NCI-H187 (cell line): Measurements from ENCODE around the gene MYBPC3.

ENCODE experiments used
- DNase-seq, 2 experiments: peaks; one replicate each; lab custom pipeline; 2025; lab: John Stamatoyannopoulos, UW

Gene MYBPC3

DNA sequence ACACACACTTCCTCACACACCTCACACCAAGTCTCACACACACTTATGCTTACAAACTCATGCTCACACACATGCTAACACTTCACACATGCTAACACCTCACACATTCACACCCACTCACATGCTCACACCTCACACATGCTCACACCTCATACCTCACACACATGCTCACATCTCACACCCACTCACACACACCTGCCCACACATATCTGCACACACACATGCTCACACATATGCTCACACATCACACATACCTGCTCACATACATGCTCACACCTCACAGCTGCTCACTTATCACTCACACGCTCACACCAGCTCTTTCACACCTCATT, 4.5 kb upstream of the MYBPC3 start:
- DNase-seq, result no peak

- no peak for DNase-seq
These were observed 3.9 kb upstream of the MYBPC3 start for GRCh38 chr11:47356129-47356997.

DNA sequence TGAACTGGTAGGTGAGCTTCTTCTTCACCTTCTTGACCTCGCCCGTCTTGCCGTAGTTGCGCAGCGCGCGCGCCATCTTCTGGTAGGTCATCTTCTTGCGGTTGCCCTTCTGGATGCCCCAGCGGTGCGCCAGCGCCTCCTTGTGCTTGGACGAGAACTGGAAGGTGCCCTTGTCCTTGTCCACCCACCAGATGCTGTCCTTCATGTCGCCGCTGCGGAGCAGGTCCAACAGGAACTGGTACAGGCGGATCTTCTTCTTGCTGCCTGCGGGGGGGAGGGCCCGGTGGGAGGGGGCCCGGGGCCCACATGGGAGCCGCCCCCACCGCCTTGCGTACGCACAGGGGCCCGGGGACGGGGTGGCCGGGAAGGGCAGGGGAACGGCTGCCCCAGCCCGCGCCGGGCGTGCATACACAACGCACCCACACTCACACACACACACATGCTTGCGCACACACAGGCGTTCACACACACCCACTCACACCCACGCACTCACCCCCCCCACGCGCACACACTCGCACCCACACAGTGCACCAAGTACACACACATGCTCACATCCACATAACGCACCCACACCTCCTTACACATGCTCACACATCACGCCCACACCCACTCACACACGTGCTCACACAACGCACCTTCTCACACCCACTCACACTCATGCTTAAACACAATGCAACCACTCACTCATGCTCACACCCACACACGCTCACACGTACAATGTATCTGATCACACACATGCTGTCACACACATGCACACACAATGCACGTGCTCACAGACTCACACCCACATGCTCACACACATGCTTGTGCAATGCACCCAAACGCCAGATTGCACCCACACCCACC, 3.0 kb upstream of the MYBPC3 start:
- peak; percentile 84 to 94 for DNase-seq

- no peak for DNase-seq
These were observed 2.4 kb upstream of the MYBPC3 start for GRCh38 chr11:47354913-47355282.

DNA sequence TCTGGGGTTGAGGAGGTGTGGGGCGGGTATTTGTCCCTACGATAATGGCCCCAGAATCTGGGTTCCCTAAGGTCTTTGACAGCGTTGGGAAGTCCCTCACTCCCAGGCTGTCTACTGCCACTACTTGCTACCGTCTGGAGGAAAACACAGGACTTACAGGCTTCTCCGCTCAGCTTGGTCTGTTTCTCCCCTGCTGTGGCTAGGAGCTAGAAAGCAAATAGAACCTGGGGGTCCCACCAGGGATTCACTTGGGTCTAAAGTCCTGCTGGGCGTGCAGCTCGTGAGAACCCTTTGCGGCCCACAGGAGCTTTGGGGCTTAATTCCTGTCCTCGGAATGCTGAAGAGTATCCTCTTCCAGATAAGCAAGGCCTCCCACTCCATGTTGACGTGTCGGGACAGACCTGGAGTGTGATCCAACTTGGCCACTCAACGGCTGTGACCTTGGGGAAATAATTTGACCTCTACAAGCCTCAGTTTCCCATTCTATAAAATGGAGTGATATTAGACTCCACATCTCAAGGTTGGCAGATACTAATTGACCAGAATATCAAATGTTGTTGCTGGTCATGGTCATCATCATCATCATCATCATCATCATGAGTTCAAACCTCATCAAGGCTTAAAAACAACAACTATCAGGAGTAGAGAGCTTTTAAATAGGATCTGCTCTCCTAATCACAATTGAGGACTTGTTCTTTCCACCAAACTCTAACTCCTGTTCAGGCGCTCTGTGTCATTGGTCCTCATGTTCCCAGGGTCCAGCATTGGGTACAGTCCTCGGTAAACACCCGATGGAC, 1.7 kb upstream of the MYBPC3 start:
- DNase-seq, result no peak

- DNase-seq, result no peak
These were observed 1.1 kb downstream of the MYBPC3 start for GRCh38 chr11:47351156-47352126.

- DNase-seq, result no peak
These were observed 2.2 kb downstream of the MYBPC3 start for GRCh38 chr11:47350315-47350714.

DNA sequence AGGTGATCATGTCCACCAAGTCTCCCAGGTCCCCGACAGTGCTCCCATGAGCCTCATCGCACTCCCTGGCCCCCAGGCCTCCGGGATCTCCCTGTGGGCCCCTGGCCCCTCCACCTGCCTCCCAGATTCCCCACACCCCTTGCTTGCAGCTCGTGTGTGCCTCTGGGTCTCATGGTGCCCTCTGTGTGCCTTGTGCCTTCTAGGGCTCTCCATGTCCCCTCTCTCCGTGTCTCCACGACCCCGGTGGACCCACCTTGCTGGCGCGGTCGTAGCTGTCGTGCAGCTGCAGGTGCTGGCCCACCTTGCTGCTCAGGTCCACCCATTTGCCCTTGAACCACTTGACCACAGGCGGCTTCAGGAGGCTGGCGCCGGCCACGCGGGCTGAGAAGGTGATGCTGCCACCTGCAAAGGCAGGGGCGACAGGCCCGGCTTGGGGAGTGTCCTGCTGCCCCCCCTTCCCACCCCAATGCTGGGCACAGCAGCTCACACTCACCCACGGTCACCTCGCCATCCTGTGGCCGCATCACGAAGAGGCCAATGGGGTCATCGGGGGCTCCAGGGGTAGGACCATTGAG, 2.9 kb downstream of the MYBPC3 start:
- no peak for DNase-seq

- DNase-seq, result no peak
These were observed 3.6 kb downstream of the MYBPC3 start for GRCh38 chr11:47348859-47349258.

DNA sequence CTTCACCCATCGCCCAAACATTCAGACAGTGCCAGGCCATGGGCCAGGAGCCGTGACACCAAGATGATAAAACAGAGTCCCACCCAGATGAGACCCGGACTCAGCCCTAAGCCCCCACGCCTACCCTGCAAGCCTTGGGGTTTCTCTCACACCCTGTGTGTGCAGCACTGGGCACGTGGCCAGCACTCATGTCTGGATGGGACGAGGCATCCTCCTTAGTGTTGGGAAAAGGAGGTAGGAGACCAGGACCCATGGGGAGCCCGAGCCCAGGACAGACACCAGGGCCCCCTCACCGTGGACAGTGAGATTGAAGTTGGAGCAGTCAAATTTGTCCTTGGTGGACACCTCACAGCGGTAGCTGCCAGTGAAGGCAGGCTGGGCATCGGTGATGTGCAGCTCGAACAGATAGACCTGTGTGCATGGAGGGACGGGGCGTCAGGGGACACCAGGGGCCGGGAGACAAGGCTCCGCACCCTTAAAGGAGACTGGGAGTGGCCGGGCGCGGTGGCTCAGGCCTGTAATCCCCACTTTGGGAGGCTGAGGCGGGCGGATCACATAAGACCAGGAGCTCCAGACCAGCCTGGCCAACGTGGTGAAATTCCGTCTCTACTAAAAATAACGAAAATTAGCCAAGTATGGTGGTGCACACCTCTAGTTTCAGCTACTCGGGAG, 4.2 kb downstream of the MYBPC3 start:
- no peak for DNase-seq

- DNase-seq, result no peak
These were observed 5.4 kb downstream of the MYBPC3 start for GRCh38 chr11:47347137-47347536.

DNA sequence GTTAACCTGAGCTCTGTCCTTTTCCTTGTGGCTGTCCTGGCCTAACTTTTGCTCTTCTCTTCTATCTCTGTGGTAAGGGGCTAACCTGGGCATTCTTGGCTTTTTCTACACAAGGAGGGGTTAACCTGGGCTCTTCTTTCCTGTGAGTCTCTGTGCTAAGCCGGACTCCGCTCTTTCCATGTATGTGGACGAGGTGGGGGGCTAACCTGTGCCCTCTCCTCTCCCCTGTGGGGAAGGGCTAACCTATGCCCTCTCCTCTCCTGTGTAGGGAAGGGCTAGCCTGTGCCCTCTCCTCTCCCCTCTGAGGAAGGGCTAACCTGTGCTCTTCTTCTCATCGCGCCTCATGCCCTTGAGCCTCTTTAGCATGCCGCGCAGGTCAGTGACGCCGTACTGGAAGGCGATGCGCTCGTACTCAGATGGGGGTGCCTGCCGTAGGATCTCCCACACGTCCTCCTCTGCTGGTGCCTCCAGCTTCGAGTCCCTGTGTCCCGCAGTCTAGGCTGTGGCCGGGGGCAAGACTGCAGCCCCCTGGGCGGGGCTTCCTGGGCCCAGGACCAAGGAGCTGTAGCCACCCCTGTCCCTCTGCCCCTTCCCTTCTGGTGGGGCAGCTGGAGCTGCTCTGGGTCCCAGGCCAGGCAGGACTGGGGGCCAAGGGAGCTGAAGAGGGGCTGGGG, 6.5 kb downstream of the MYBPC3 start:
- DNase-seq, result no peak

DNA sequence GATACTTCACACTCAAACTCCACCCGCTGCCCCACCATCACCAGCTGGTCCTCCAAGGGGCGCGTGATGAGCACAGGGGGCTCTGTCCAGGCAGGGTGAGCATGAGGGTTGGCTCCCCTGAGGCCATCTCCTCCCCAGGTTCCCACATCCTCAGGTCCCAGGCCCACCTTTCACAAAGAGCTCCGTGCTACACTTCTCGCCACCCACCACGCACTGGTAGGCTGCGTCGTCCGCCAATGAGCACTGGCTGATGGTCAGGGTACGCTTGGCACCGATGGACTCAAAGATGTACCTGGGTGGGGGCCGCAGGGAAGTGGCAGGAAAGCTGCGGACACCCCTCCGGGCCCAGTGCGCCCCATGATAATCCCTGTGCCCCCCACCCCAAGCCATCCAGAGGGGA, 9.6 kb downstream of the MYBPC3 start:
- no peak for DNase-seq

GRCh38 chr11:47342036-47342803, 10.3 kb downstream of the MYBPC3 start:
- no peak for DNase-seq

DNA sequence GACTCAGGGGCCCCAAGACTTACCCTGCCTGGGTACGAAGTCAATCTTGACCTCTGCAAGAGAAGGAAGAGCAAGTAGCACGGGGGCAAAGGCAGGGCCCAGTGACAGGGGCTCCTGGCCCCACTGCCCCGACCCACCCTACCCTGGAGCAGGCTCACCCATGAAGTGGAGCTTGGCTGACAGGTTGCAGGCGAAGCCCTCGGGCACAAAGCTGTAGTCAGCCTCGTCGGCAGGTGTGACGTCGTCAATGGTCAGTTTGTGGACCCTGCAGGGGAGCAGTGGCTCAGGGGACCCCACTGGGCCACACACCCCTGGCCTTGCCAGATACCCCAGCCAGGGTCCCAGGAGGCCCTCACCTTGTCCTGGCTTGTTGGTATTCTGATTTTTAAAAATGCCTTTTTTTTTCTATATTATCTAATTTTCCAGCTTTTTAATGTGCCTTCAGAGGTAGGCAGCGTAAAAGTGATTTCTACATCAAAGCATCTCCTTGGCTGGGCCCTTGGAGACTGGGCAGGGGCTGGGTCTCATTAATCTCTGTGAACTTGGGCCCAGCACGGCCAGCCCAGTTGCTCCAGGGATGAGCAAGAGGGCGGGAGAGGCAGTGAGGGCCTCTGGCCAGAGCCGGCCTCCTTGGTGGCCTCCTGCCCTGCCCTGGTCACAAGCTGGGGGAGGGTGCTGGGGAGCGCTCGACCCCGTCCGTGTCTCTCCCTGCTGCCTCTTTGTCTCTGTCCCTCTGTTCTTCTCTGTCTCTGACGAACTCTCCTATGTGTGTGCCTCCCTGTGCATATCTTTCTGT, 11.3 kb downstream of the MYBPC3 start:
- no peak for DNase-seq

DNA sequence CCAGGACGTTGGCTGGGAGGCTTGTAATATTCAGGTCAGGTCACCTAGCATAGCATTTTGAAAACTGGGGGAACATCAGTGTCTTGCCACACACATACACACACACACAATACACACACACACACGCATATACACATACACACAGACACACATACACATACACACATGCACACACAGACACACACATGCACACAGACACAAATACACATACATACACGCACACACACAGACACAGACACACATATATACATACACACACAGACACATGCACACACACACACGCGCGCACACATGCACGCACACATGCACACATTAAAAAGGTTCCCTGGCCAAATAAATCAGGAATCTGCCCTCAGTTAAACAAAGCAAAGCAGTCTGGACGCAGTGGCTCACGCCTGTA, 12.5 kb downstream of the MYBPC3 start:
- no peak for DNase-seq

DNA sequence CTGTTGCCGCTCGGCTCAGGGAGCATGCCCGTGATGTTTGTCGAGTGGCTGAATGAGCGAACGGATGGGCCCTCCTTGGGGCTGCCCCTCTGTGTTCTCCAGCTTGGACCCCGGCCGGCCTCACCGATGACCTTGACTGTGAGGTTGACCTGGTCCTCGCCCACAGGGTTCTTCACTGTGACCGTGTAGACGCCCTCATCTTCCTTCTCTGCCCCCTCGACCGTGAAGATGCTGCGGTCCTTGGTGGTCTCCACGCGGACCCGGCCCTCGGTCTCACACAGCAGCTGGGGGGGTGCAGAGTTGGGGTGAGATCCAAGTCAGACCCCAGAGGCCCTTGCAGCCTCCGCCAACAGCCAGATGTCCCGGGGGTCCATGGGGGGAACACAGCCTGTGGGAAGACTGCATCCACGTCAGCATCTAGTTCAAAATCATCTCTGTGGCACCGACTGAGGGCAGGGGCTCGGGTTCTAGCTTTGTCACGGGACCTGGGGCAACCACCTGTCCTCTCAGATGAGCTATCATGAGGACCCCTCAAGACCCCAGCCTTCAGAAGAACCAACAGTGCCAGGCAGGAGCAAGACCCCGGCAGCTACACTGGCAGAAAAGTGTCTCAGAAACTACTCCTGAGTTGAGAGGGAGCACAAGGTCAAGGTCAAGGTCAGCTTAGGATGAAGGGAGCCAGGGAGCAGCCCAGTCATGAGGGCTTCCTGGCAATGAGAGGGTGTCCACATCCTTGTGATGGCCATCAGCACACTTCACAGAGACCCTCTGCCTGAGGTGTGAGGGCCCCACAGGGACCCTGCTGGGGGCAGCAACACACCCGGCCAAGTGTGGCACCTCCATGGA, 13.9 kb downstream of the MYBPC3 start:
- DNase-seq, result no peak
